Hematopoietic multipotent progenitor cell treated with erythropoietin and hydrocortisone succinate and interleukin-3 and kit ligand, for 4 days (in vitro differentiated cells): ENCODE data around the gene SLC29A3.

Experiments
- DNase-seq: peaks from one replicate; pipeline ENCODE4 v3.0.0-alpha.2; 2015

SLC29A3 gene

GRCh38 chr10:71325267-71325666, 6.2 kb downstream of the SLC29A3 start:
- no peak for DNase-seq

GRCh38 chr10:71326464-71326881, 7.4 kb downstream of the SLC29A3 start:
- no peak for DNase-seq

GRCh38 chr10:71330789-71331404, 11.8 kb downstream of the SLC29A3 start:
- DNase-seq = no peak

- DNase-seq = no peak
These were observed 12.7 kb downstream of the SLC29A3 start for GRCh38 chr10:71331736-71332135.

- DNase-seq = no peak
These were observed 13.4 kb downstream of the SLC29A3 start for GRCh38 chr10:71332466-71332865.

- DNase-seq = peak; percentile 46
These were observed 14.2 kb downstream of the SLC29A3 start for GRCh38 chr10:71333129-71333887.

- no peak for DNase-seq
These were observed 15.2 kb downstream of the SLC29A3 start for GRCh38 chr10:71334221-71334791.

GRCh38 chr10:71335173-71335708, 16.2 kb downstream of the SLC29A3 start:
- DNase-seq = no peak

GRCh38 chr10:71336632-71337031, 17.6 kb downstream of the SLC29A3 start:
- DNase-seq = no peak

GRCh38 chr10:71337219-71337701, 18.2 kb downstream of the SLC29A3 start:
- no peak for DNase-seq

GRCh38 chr10:71338728-71339495, 19.9 kb downstream of the SLC29A3 start:
- peak; percentile 57 for DNase-seq

- DNase-seq = no peak
These were observed 20.9 kb downstream of the SLC29A3 start for GRCh38 chr10:71339796-71340589.

- no peak for DNase-seq
These were observed 23.7 kb downstream of the SLC29A3 start for GRCh38 chr10:71342573-71343391.

- DNase-seq = peak; percentile 78
These were observed 24.3 kb downstream of the SLC29A3 start for GRCh38 chr10:71343392-71343773.

- no peak for DNase-seq
These were observed 25.3 kb downstream of the SLC29A3 start for GRCh38 chr10:71344154-71344925.

GRCh38 chr10:71344993-71345480, 26.0 kb downstream of the SLC29A3 start:
- peak; percentile 53 for DNase-seq

GRCh38 chr10:71345694-71346093, 26.6 kb downstream of the SLC29A3 start:
- peak; percentile 74 for DNase-seq

- DNase-seq = no peak
These were observed 27.7 kb downstream of the SLC29A3 start for GRCh38 chr10:71346731-71347130.

GRCh38 chr10:71347587-71348395, 28.7 kb downstream of the SLC29A3 start:
- DNase-seq = no peak
